ENCODE results near the gene ADAMTS2. TPM values are rescaled to one million over a fixed set of nuclear protein-coding genes. Genes with fewer than 3 reads are reported as not detected.

The ADAMTS2 gene
- total and polyA plus RNA-seq, 3 donors from 2014 or later = 10.9 to 19.8 (median 13.6) TPM

- no peaks in the 10 kb centered on the region for H3K27me3 ChIP-seq
- no peaks in the 10 kb centered on the region for H3K9me3 ChIP-seq
- TF ChIP-seq POLR2A (IDR thresholded peaks at IDR 0.05) = no peak
- TF ChIP-seq, protein P1, sequence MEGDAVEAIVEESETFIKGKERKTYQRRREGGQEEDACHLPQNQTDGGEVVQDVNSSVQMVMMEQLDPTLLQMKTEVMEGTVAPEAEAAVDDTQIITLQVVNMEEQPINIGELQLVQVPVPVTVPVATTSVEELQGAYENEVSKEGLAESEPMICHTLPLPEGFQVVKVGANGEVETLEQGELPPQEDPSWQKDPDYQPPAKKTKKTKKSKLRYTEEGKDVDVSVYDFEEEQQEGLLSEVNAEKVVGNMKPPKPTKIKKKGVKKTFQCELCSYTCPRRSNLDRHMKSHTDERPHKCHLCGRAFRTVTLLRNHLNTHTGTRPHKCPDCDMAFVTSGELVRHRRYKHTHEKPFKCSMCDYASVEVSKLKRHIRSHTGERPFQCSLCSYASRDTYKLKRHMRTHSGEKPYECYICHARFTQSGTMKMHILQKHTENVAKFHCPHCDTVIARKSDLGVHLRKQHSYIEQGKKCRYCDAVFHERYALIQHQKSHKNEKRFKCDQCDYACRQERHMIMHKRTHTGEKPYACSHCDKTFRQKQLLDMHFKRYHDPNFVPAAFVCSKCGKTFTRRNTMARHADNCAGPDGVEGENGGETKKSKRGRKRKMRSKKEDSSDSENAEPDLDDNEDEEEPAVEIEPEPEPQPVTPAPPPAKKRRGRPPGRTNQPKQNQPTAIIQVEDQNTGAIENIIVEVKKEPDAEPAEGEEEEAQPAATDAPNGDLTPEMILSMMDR (IDR thresholded peaks at IDR 0.05) = no peak
- intact Hi-C loops (cut with DNase I; ENCODE audit: low total_unique reads) = loop anchor here (10.0 kb wide), 1 partner anchor 173 kb away; the partner anchor contains the start of gene ADAMTS2
- H3K4me3 ChIP-seq = no peak overlapping the region
- 93 to 95% methylated on average over 20 of the region's 20 CpGs for WGBS, 2 donors
- H3K27ac ChIP-seq = no peak overlapping the region
- no peaks in the 10 kb centered on the region for H3K36me3 ChIP-seq (ENCODE audit: low read depth, missing control alignments)
- no peak for DNase-seq
- peaks cover 13% of the 10 kb centered on the region for H3K4me1 ChIP-seq
Observed at GRCh38 chr5:179171816-179172745, 173.2 kb downstream of the ADAMTS2 start.

DNA sequence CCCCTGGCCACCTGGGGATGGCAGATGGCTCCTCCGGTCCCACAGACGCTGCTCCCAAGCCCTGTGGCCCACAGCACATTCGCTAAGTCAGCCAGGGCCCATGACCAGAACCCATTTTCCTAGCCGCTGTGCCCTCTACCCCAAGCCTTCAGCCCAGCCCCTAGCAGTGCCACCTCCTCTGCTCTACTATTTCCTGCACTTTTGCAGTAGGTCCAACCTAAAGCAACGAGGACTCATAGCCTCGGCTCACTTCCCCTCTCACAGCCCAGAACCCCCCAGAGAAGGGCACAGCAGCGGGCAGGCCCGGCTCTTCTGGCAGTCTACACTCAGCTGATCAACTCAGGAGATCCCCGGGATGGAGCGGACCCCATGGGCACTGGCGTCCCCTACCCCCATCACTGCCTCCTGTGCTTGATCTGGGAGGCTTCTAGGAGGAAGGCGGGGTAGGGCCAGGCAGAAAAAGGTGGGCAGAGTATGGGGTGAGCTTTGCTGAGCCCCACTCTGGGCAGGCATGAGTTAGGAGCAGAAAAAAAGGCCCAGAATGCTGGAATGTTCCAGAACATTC is 173.9 kb downstream of the ADAMTS2 start:
- no peak for TF ChIP-seq POLR2A (IDR thresholded peaks at IDR 0.05)
- TF ChIP-seq, protein P1 (IDR thresholded peaks at IDR 0.05) = no peak
- intact Hi-C loops (cut with DNase I; ENCODE audit: low total_unique reads) = loop anchor here (10.0 kb wide), 1 partner anchor 173 kb away; the partner anchor contains the start of gene ADAMTS2
- Histone ChIP-seq H3K4me3 (no peak overlapping the region), H3K27ac (peak overlapping the region in 1 of 2 donors; percentile 2), H3K4me1 (peaks cover 18% of the 10 kb centered on the region), H3K27me3 (no peaks in the 10 kb centered on the region), H3K9me3 (no peaks in the 10 kb centered on the region), H3K36me3 (ENCODE audit: low read depth, missing control alignments) (no peaks in the 10 kb centered on the region)
- DNase-seq = no peak
- WGBS, 2 donors = 87% methylated on average over 12 of the region's 12 CpGs

DNA sequence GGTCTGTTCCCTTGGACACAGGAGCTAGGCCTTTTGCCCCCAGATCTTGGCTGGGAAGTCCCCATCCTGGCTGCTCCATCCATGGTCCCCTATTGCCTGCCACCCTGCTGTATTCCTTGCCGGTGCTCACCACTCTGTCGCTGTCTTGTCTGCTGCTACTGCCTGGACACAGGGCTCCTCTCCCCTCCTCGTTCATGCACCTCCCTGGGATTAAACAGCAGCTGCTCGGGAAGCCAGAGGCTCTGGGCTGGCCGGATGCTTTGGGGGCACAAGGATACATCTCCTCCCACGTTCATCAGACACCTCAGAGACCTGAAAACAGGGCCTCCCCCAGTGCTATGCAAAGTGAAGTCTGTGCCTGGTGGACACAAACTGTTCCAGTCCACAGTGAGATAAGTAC is 174.7 kb downstream of the ADAMTS2 start:
- H3K36me3 ChIP-seq (ENCODE audit: low read depth, missing control alignments) = no peaks in the 10 kb centered on the region
- H3K27me3 ChIP-seq = no peaks in the 10 kb centered on the region
- peak overlapping the region in 1 of 2 donors; percentile 2 for H3K27ac ChIP-seq
- no peaks in the 10 kb centered on the region for H3K9me3 ChIP-seq
- H3K4me3 ChIP-seq = no peak overlapping the region
- peaks cover 18% of the 10 kb centered on the region for H3K4me1 ChIP-seq
- TF ChIP-seq, protein P1 (IDR thresholded peaks at IDR 0.05) = no peak
- TF ChIP-seq POLR2A (IDR thresholded peaks at IDR 0.05) = no peak
- intact Hi-C loops (cut with DNase I; ENCODE audit: low total_unique reads) = loop anchor here (10.0 kb wide), 1 partner anchor 174 kb away; the partner anchor contains the start of gene ADAMTS2
- 29 to 62% methylated on average over 6 of the region's 6 CpGs for WGBS, 2 donors
- no peak for DNase-seq

DNA sequence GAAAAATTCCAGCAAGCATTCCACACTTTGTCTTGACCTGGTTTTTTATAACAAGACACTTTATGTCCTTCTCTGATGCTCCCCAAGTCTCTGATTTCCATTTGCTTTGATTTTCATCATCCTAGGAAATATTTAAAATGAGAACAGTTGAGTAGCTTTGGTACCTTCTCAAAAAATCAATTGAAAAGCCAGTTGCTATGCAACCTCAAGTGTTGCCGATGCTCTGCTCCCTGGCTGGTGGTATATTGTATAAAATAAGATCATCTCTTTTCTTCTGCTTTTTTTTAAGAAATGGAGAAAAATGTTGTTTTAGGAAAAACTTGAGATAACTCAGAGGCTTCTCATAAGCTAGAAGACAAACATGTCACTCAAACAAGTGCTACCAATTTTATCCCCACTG is 175.4 kb downstream of the ADAMTS2 start:
- Histone ChIP-seq H3K4me3 (no peak overlapping the region), H3K9me3 (no peaks in the 10 kb centered on the region), H3K36me3 (ENCODE audit: low read depth, missing control alignments) (no peaks in the 10 kb centered on the region), H3K4me1 (peaks cover 18% of the 10 kb centered on the region), H3K27me3 (no peaks in the 10 kb centered on the region), H3K27ac (no peak overlapping the region)
- TF ChIP-seq POLR2A (IDR thresholded peaks at IDR 0.05) = no peak
- TF ChIP-seq, protein P1 (IDR thresholded peaks at IDR 0.05) = no peak
- DNase-seq = no peak
- WGBS, 2 donors = 80 to 89% methylated on average over 1 of the region's 1 CpG
- intact Hi-C loops (cut with DNase I; ENCODE audit: low total_unique reads) = loop anchor here (5.0 to 10.0 kb wide), 2 partner anchors 175 to 327 kb away; partner anchors contain the start of gene ADAMTS2
